ENCODE measurements around the gene CD79A.

- TF ChIP-seq CTCF (IDR thresholded peaks at IDR 0.05) (no peak), POLR2A (IDR thresholded peaks at IDR 0.05) (no peak)
Measured at GRCh38 chr19:41892173-41892902, 15.3 kb downstream of the CD79A start.

All from heart left ventricle (tissue), 13 donors.